ENCODE measurements around the gene TGFB2. TPM values are rescaled to one million over a fixed set of nuclear protein-coding genes. Genes with fewer than 3 reads are reported as not detected.

The TGFB2 gene
- total and polyA plus RNA-seq, 2 experiments from 2014 or later, result 0.31 to 1.4 TPM

DNA sequence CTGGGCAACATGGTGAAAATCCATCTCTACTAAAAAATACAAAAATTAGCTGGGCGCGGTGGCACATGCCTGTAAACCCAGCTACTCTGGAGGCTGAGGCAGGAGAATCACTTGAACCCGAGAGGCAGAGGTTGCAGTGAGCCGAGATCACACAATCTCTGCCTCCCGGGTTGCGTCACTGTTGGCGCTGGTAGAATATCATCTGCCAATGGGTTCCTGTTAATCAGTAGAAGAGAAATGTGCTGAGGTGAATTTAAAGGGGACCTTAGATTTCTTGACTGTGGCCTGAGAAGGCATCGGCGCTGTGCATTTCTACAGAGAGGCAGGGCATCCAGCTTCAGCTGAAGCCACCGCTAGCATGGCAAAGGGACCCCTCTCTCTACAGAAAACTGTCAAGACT, 68.0 kb downstream of the TGFB2 start:
- TF ChIP-seq, protein P1, sequence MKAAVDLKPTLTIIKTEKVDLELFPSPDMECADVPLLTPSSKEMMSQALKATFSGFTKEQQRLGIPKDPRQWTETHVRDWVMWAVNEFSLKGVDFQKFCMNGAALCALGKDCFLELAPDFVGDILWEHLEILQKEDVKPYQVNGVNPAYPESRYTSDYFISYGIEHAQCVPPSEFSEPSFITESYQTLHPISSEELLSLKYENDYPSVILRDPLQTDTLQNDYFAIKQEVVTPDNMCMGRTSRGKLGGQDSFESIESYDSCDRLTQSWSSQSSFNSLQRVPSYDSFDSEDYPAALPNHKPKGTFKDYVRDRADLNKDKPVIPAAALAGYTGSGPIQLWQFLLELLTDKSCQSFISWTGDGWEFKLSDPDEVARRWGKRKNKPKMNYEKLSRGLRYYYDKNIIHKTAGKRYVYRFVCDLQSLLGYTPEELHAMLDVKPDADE (IDR thresholded peaks at IDR 0.05), result no peak
- TF ChIP-seq ZNF462 (CRISPR knock-in tag; IDR thresholded peaks at IDR 0.05) (no peak), EZH2phosphoT487 (IDR thresholded peaks at IDR 0.05; ENCODE audit: unreplicated experiment) (no peak), NANOG (IDR thresholded peaks at IDR 0.05; ENCODE audit: borderline replicate concordance) (no peak), REST (IDR thresholded peaks at IDR 0.05; ENCODE audit: unreplicated experiment) (no peak), CREB1 (CRISPR knock-in tag; IDR thresholded peaks at IDR 0.05; ENCODE audit: low read depth) (no peak), JUNB (IDR thresholded peaks at IDR 0.05; ENCODE audit: unreplicated experiment) (no peak), EZH2 (IDR thresholded peaks at IDR 0.05; ENCODE audit: low read depth, unreplicated experiment) (no peak), ZNF114 (CRISPR knock-in tag; IDR thresholded peaks at IDR 0.05) (no peak), STAT1 (IDR thresholded peaks at IDR 0.05; ENCODE audit: unreplicated experiment) (no peak), ZNF331 (CRISPR knock-in tag; IDR thresholded peaks at IDR 0.05; ENCODE audit: low read depth) (no peak), POLR2AphosphoS5 (IDR thresholded peaks at IDR 0.05; ENCODE audit: low read depth) (no peak)
- TF ChIP-seq, protein P2, sequence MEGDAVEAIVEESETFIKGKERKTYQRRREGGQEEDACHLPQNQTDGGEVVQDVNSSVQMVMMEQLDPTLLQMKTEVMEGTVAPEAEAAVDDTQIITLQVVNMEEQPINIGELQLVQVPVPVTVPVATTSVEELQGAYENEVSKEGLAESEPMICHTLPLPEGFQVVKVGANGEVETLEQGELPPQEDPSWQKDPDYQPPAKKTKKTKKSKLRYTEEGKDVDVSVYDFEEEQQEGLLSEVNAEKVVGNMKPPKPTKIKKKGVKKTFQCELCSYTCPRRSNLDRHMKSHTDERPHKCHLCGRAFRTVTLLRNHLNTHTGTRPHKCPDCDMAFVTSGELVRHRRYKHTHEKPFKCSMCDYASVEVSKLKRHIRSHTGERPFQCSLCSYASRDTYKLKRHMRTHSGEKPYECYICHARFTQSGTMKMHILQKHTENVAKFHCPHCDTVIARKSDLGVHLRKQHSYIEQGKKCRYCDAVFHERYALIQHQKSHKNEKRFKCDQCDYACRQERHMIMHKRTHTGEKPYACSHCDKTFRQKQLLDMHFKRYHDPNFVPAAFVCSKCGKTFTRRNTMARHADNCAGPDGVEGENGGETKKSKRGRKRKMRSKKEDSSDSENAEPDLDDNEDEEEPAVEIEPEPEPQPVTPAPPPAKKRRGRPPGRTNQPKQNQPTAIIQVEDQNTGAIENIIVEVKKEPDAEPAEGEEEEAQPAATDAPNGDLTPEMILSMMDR (conservative IDR thresholded peaks at IDR 0.05; ENCODE audit: low read depth in 2 of 2), result no peak
- no peak overlapping the region for H3K27ac ChIP-seq (ENCODE audit: low read depth)
- H3K4me3 Mint-ChIP-seq, result no peak overlapping the region
- no peak overlapping the region for H2AFZ ChIP-seq
- H3K9me2 ChIP-seq (ENCODE audit: insufficient read depth), result no peaks in the 10 kb centered on the region
- H3K27ac Mint-ChIP-seq, result no peak overlapping the region
- no peak overlapping the region for H3K4me2 ChIP-seq
- peaks cover 5% of the 10 kb centered on the region; the same call in 1 of the 3 replicates for H3K36me3 Mint-ChIP-seq (ENCODE audit: low read depth)
- no peak overlapping the region for H3K4me3 ChIP-seq
- ATAC-seq (no peak), DNase-seq (ENCODE audit: low spot score) (no peak)
- no peaks in the 10 kb centered on the region for H3K4me1 ChIP-seq (ENCODE audit: insufficient read depth)
- peaks cover 13% of the 10 kb centered on the region for H3K9me3 Mint-ChIP-seq
- no peaks in the 10 kb centered on the region for H3F3A ChIP-seq (replicated peaks; ENCODE audit: low read depth)
- no peaks in the 10 kb centered on the region for H3K4me1 Mint-ChIP-seq
- no peaks in the 10 kb centered on the region for H4K20me1 ChIP-seq (replicated peaks; ENCODE audit: insufficient read depth)
- H3K79me2 ChIP-seq (replicated peaks; ENCODE audit: insufficient read depth), result no peaks in the 10 kb centered on the region
- H3K27me3 ChIP-seq (ENCODE audit: insufficient read depth), result no peaks in the 10 kb centered on the region
- H3K27me3 Mint-ChIP-seq (ENCODE audit: insufficient read depth, low read depth, poor library complexity), result peaks cover 3% of the 10 kb centered on the region
- H3K36me3 ChIP-seq (ENCODE audit: insufficient read depth), result no peaks in the 10 kb centered on the region

Measured in GM23338 (cell line).